HG03571 (cell line): ENCODE data around the gene NBPF9.
"Not testable (repeated sequence)": the region's sequence is repeated elsewhere in the genome, so short reads cannot be mapped to it uniquely, and the experiment has no call there.

Experiments used
- ATAC-seq: cut with Tn5 transposase; IDR thresholded peaks from one replicate; pipeline ENCODE4 v1.9.1; 2021; ENCODE audit not compliant: unreplicated experiment

NBPF9 gene, protein sequence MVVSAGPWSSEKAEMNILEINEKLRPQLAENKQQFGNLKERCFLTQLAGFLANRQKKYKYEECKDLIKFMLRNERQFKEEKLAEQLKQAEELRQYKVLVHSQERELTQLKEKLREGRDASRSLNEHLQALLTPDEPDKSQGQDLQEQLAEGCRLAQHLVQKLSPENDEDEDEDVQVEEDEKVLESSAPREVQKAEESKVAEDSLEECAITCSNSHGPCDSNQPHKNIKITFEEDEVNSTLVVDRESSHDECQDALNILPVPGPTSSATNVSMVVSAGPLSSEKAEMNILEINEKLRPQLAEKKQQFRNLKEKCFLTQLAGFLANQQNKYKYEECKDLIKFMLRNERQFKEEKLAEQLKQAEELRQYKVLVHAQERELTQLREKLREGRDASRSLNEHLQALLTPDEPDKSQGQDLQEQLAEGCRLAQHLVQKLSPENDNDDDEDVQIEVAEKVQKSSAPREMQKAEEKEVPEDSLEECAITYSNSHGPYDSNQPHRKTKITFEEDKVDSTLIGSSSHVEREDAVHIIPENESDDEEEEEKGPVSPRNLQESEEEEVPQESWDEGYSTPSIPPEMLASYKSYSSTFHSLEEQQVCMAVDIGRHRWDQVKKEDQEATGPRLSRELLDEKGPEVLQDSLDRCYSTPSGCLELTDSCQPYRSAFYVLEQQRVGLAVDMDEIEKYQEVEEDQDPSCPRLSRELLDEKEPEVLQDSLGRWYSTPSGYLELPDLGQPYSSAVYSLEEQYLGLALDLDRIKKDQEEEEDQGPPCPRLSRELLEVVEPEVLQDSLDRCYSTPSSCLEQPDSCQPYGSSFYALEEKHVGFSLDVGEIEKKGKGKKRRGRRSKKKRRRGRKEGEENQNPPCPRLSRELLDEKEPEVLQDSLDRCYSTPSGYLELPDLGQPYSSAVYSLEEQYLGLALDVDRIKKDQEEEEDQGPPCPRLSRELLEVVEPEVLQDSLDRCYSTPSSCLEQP (N-terminal part only)

DNA sequence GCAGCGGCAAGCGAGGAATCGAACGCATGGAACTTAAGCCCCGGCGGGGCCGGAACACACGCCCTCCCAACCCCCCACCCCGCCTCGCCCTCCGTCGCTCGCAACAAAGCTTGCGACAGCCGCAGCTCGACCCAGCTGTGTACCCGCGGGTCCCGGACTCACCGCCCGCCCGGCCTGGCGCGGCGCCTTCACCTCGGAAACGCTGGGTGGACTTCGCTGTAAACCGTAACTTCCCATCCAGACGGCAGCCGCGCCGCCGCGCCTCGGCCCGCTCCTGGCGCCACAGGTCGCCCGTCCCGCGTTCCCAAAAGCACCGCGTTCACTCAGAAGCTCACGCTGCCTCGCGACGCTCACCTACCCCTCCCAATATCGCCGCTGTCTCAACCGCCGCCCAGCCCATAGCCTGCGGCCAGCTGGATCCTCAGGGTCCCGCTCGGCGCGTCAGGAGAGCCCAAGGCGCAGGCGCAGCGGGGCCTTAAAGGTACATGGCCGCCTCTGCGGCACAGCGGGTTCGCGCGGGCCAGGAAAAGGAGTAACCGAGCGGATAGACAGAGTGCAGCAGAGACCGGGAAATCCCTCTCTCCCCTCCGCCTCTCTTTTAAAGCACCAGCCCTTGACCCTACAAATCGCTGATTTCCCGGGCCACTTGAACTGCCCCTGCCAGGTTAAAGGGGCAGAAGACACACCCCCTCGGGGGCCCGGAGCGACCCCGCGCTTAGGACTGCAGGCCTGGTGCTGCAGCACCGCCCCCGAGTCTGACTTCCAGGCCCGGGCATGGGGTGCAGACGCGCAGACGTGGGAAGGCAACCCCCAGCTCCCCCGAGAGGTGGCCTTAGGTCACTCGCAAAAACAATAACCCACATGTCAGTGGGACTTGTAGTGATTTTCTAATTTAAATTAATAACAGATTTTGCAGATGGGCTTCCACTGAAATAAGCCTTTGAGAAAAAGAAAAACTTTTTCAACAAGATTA is at the start of gene NBPF9:
TSS of gene NBPF9 (minus strand) at position 443 of the 973 bp plus-strand sequence. CDS start 21,412 bp downstream, outside the sequence.
- ATAC-seq, result peak; percentile 82

DNA sequence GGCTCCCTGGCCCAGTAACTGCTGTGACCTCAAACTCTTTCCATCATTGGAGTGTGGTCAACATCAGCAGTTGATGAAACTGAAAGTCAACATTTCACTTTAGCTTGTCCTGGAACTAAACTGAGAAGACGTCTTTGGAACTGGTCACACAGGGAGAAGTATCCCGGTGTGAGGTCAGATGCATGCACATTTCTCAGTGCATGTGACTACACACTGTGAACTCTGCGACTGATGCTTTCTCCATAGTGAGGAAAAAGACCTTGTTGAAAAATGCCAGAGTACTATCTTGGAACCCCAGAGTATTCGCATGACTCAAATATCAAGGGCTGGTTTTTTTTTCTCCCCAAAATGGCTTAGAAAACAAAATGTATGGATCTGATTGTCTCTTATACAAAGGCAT is 46.6 kb upstream of the NBPF9 start:
- not testable (repeated sequence) for ATAC-seq

DNA sequence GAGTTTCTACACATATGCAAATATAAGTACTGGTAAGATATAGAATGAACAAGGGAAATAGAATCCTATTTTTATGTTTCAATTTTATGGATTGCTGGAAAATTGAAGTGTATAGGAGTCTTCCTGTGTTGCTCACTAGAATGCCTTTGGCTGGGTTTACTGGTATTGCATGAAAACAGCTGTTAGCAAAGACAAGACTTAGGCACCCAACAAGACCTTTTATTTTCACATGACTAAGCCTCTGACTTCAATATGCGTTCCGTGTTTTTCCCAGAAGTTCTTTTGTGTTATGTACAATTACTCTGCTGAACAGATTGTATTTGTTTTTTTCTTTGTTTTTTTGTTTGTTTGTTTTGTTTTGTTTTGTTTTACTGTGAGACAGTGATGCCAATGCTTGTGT is 34.2 kb upstream of the NBPF9 start:
- ATAC-seq, result not testable (repeated sequence)

GRCh38 chr1:149130938-149131337 is 27.6 kb upstream of the NBPF9 start:
- ATAC-seq, result not testable (repeated sequence)

- not testable (repeated sequence) for ATAC-seq
These were observed 25.9 kb upstream of the NBPF9 start for GRCh38 chr1:149129245-149129644.

DNA sequence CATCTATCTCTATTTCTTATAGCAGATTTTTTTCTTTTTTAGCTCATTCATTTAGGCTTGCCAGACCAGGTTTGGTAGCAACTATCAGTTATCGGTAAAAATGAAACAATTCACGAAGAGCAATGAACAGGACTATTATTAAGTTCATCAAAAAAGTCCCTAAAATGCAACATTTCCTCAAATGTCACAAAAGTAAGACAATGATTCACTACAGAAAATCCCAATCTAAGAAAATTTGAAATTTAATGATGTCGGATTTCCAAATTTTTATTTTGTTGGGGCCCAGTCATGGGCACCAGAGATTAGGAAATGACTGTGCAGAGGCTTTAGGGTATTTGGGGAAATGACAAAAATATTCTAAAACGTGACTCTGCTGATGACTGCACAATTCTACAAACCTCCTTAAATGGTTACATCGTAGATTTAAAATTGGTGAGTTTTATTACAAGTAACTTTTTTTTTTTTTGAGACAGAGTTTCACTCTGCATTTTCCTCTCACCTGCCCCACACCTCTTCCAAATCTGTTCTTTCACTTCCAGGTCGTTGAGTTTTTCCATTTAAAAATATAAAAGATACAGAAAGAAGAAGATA is 23.3 kb upstream of the NBPF9 start:
- not testable (repeated sequence) for ATAC-seq

- ATAC-seq, result not testable (repeated sequence)
These were observed 20.9 kb upstream of the NBPF9 start for GRCh38 chr1:149123948-149124926.

GRCh38 chr1:149112828-149113227 is 9.5 kb upstream of the NBPF9 start:
- not testable (repeated sequence) for ATAC-seq

- not testable (repeated sequence) for ATAC-seq
These were observed 7.0 kb upstream of the NBPF9 start for GRCh38 chr1:149110343-149110742.

DNA sequence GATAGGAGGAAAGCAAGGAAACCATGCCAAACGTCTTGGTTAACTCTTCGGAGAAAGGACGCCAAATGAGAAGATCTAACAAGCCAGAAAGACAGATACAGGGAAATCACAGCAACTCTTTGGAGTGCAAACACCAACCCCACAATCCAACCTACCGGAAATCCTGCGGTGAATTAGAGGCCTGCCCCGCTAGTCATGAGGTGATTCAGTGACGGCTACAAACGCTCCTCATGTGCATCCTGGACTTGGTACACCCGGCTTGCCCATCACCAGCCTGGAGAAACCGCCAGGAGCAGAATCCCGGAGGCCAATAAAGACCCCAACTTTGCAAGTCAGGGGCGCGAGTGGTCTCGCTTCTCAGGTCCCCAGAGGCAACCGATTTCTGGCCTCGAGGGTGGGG is 777 bp downstream of the NBPF9 start:
- ATAC-seq, result not testable (repeated sequence)

DNA sequence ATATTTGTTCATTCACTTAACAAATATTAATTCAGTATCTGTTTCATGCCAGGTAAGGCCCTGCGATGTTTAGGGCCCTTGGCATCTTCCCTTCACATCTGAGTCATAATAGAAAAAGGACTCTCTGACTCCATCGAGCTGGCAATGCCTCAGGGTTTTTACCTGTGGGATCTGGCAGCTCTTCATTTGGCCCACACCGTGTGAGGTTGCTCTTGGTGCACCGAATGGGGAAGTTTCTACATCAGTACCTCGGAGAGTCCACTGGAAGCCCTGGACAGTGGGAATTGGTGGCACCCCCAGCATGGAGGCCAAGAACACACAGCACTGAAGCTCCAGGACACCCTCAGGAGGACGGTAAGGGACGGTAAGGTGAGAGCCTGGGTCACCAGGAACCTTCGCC is 5.1 kb downstream of the NBPF9 start:
- ATAC-seq, result not testable (repeated sequence)

DNA sequence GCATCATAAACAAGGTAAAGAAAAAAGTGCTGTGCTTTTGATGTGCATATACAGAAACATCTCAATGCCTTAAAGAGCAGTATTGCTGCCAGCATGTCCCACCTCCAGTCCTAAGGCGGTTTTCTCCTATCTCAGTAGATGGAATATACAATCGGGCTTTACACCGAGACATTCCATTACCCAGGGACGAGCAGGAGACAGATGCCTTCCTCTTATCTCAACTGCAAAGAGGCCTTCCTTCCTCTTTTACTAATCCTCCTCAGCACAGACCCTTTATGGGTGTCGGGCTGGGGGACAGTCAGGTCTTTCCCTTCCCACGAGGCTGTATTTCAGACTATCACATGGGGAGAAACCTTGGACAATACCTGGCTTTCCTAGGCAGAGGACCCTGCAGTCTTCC is 10.2 kb downstream of the NBPF9 start:
- not testable (repeated sequence) for ATAC-seq

GRCh38 chr1:149075505-149076127 is 27.7 kb downstream of the NBPF9 start:
- ATAC-seq, result not testable (repeated sequence)

- not testable (repeated sequence) for ATAC-seq
These were observed 38.7 kb downstream of the NBPF9 start for GRCh38 chr1:149064611-149065010.

DNA sequence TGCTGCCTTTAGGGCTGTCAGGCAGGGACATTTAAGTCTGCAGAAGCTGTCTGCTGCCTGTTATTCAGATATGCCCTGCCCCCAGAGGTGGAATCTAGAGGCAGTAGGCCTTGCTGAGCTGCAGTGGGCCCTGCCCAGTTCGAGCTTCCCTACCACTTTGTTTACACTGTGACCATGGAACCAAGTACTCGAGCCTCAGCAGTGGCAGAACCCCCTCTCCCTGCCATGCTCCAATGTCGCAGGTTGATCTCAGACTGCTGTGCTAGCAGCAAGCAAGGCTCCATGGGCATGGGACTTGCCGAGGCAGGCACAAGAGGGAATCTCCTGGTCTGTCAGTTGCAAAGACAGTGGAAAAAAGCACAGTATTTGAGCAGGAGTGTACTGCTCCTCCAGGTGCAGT is 60.3 kb downstream of the NBPF9 start:
- ATAC-seq, result not testable (repeated sequence)

DNA sequence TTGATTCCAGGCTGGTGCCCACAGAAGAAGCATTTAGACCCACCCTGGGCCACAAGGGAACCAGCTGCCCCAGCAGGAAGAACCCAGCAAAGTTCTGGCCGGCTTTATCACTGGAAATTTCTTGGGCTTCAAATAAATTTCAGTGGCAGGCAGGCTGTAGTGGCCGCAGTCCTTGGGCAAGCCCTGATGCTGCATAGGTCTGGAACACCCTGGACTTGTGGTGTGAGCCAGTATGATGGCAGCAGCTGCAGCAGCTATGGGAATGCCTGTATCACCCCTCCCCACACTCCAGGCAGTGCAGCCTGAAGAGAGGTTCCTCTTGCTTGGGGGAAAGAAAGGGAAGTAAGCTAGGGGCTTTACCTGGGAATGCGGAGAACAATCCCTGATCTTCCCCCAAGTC is 69.4 kb downstream of the NBPF9 start:
- ATAC-seq, result not testable (repeated sequence)

GRCh38 chr1:149024327-149024726 is 79.0 kb downstream of the NBPF9 start:
- not testable (repeated sequence) for ATAC-seq

GRCh38 chr1:149018577-149018976 is 84.8 kb downstream of the NBPF9 start:
- not testable (repeated sequence) for ATAC-seq
